ENCODE data around the gene ARHGEF4.

DNA sequence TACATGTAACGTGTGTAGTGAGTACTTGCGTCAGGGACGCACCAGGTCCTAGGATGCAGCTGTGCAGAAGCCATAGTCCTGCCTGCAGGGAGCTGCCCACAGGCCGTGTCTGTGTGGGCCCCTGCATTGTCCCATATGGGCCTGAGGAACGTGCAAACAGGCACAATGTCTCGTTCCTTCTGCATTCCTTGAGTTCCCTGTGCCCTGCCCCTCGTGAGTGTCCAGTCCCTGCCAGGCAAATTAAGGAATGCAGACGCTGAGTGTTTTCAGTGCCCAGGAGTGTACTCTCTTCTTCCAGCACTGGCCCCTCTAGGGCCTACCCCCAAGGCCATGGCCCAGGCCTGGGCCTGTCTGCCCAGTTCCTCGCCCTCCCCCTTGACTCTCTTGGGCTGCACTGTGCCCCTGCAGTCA lies 194.7 kb downstream of the ARHGEF4 start:
- TF ChIP-seq, protein P1, sequence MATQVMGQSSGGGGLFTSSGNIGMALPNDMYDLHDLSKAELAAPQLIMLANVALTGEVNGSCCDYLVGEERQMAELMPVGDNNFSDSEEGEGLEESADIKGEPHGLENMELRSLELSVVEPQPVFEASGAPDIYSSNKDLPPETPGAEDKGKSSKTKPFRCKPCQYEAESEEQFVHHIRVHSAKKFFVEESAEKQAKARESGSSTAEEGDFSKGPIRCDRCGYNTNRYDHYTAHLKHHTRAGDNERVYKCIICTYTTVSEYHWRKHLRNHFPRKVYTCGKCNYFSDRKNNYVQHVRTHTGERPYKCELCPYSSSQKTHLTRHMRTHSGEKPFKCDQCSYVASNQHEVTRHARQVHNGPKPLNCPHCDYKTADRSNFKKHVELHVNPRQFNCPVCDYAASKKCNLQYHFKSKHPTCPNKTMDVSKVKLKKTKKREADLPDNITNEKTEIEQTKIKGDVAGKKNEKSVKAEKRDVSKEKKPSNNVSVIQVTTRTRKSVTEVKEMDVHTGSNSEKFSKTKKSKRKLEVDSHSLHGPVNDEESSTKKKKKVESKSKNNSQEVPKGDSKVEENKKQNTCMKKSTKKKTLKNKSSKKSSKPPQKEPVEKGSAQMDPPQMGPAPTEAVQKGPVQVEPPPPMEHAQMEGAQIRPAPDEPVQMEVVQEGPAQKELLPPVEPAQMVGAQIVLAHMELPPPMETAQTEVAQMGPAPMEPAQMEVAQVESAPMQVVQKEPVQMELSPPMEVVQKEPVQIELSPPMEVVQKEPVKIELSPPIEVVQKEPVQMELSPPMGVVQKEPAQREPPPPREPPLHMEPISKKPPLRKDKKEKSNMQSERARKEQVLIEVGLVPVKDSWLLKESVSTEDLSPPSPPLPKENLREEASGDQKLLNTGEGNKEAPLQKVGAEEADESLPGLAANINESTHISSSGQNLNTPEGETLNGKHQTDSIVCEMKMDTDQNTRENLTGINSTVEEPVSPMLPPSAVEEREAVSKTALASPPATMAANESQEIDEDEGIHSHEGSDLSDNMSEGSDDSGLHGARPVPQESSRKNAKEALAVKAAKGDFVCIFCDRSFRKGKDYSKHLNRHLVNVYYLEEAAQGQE (IDR thresholded peaks at IDR 0.05; ENCODE audit: insufficient read depth in 1 of 2, low read depth in 2 of 2, low read length in 1 of 2), result no peak
- TF ChIP-seq, protein P2, sequence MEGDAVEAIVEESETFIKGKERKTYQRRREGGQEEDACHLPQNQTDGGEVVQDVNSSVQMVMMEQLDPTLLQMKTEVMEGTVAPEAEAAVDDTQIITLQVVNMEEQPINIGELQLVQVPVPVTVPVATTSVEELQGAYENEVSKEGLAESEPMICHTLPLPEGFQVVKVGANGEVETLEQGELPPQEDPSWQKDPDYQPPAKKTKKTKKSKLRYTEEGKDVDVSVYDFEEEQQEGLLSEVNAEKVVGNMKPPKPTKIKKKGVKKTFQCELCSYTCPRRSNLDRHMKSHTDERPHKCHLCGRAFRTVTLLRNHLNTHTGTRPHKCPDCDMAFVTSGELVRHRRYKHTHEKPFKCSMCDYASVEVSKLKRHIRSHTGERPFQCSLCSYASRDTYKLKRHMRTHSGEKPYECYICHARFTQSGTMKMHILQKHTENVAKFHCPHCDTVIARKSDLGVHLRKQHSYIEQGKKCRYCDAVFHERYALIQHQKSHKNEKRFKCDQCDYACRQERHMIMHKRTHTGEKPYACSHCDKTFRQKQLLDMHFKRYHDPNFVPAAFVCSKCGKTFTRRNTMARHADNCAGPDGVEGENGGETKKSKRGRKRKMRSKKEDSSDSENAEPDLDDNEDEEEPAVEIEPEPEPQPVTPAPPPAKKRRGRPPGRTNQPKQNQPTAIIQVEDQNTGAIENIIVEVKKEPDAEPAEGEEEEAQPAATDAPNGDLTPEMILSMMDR (IDR thresholded peaks at IDR 0.05), result no peak
- TF ChIP-seq POLR2AphosphoS5 (IDR thresholded peaks at IDR 0.05; ENCODE audit: low read depth, low read length) (no peak), TCF7L2 (IDR thresholded peaks at IDR 0.05; ENCODE audit: low read depth, low read length) (no peak)
